DND-41 (cell line): Measurements from ENCODE around the gene PRKCE.

Experiments
- ATAC-seq: fragments of 200-7000 bp; cut with Tn5 transposase; 3 replicates; pipeline ENCODE4 v1.9.1; 2021; ENCODE audit warnings: low read depth; ENCODE audit not compliant: insufficient read depth
- DNase-seq: peaks from one replicate; pipeline ENCODE4 v3.0.0-alpha.2; 2020
- H2AFZ ChIP-seq: 2 replicates; pipeline ENCODE4 v1.6.0; 2012; ENCODE audit warnings: low read depth, low read length
- H3K27ac ChIP-seq: 2 replicates; pipeline ENCODE4 v1.5.1; 2012; ENCODE audit warnings: low read length, inconsistent platforms
- H3K27me3 ChIP-seq: fragments of 200-600 bp; sonication (generic); 2 replicates; pipeline ENCODE4 v1.6.0; 2012; ENCODE audit warnings: low read length, mild to moderate bottlenecking, inconsistent platforms; ENCODE audit not compliant: insufficient read depth, poor library complexity
- H3K36me3 ChIP-seq: 2 replicates; pipeline ENCODE4 v1.5.1; 2012; ENCODE audit warnings: low read length, inconsistent platforms; ENCODE audit not compliant: insufficient read depth
- H3K4me1 ChIP-seq: 2 replicates; pipeline ENCODE4 v1.5.1; 2012; ENCODE audit warnings: mild to moderate bottlenecking, low read length; ENCODE audit not compliant: insufficient read depth
- H3K4me2 ChIP-seq: 2 replicates; pipeline ENCODE4 v1.6.0; 2012; ENCODE audit warnings: mild to moderate bottlenecking, moderate library complexity, low read length, inconsistent platforms; ENCODE audit not compliant: insufficient read depth
- H3K4me3 ChIP-seq, 2 experiments: fragments of 200-600 bp in 1 of 2; shearing (Covaris generic) in 1 of 2; 2 replicates each; pipeline ENCODE4 v1.5.1; 2012 to 2016; ENCODE audit warnings: inconsistent platforms in 2 of 2, low read length in 2 of 2, mild to moderate bottlenecking in 2 of 2, low read depth in 1 of 2, moderate library complexity in 1 of 2
- H3K79me2 ChIP-seq: 2 replicates; pipeline ENCODE4 v1.6.0; 2012; ENCODE audit warnings: low read length, inconsistent platforms; ENCODE audit not compliant: insufficient read depth
- H3K9ac ChIP-seq: 2 replicates; pipeline ENCODE4 v1.6.0; 2012; ENCODE audit warnings: low read depth, mild to moderate bottlenecking, inconsistent platforms, low read length, moderate library complexity
- H3K9me3 ChIP-seq: 2 replicates; pipeline ENCODE4 v1.5.1; 2012; ENCODE audit warnings: low read length, moderate library complexity, mild to moderate bottlenecking, inconsistent platforms; ENCODE audit not compliant: insufficient read depth, severe bottlenecking
- H4K20me1 ChIP-seq: 2 replicates; pipeline ENCODE4 v1.6.0; 2012; ENCODE audit warnings: low read length; ENCODE audit not compliant: insufficient read depth
- CTCF ChIP-seq: IDR thresholded peaks from 2 replicates; pipeline ENCODE4 v1.5.1; 2012; ENCODE audit warnings: borderline replicate concordance, low read length, moderate library complexity, mild to moderate bottlenecking; ENCODE audit not compliant: poor library complexity, severe bottlenecking; ENCODE audit errors: extremely low read depth
- EZH2 ChIP-seq: IDR thresholded peaks from 3 replicates; pipeline ENCODE4 v1.6.1; 2012; ENCODE audit warnings: borderline replicate concordance, low read depth, mild to moderate bottlenecking, moderate library complexity, low read length, inconsistent platforms; ENCODE audit not compliant: severe bottlenecking

The PRKCE gene

GRCh38 chr2:46197672-46198071 is 546.2 kb downstream of the PRKCE start:
- DNase-seq (no peak), ATAC-seq (no peak)
- Histone ChIP-seq H4K20me1 (no peaks in the 10 kb centered on the region), H3K4me1 (peaks cover 27% of the 10 kb centered on the region), H3K36me3 (no peaks in the 10 kb centered on the region), H3K27ac (0 out of 2 replicates have a peak overlapping the region, but pooled peaks have one; percentile 23), H3K4me3 (no peak overlapping the region), H3K9ac (no peak overlapping the region), H2AFZ (no peak overlapping the region), H3K79me2 (no peaks in the 10 kb centered on the region), H3K9me3 (no peaks in the 10 kb centered on the region), H3K4me2 (no peak overlapping the region), H3K27me3 (no peaks in the 10 kb centered on the region)
- no peak for TF ChIP-seq EZH2
- no peak for TF ChIP-seq CTCF

- Histone ChIP-seq H3K27me3 (no peaks in the 10 kb centered on the region), H2AFZ (no peak overlapping the region), H3K4me3 (no peak overlapping the region), H3K36me3 (no peaks in the 10 kb centered on the region), H3K4me2 (no peak overlapping the region), H3K9ac (no peak overlapping the region), H3K79me2 (no peaks in the 10 kb centered on the region), H4K20me1 (no peaks in the 10 kb centered on the region), H3K27ac (peak overlapping the region; percentile 22; the same call in 1 of the 2 replicates), H3K9me3 (no peaks in the 10 kb centered on the region), H3K4me1 (peaks cover 27% of the 10 kb centered on the region)
- DNase-seq (no peak), ATAC-seq (no peak)
- no peak for TF ChIP-seq CTCF
- no peak for TF ChIP-seq EZH2
Observed at GRCh38 chr2:46198164-46198883, 546.8 kb downstream of the PRKCE start.

GRCh38 chr2:46198966-46199365 is 547.5 kb downstream of the PRKCE start:
- no peak for ATAC-seq
- Histone ChIP-seq H2AFZ (no peak overlapping the region), H3K79me2 (no peaks in the 10 kb centered on the region), H3K9ac (no peak overlapping the region), H3K4me2 (no peak overlapping the region), H3K4me3 (no peak overlapping the region), H3K9me3 (no peaks in the 10 kb centered on the region), H4K20me1 (no peaks in the 10 kb centered on the region), H3K27me3 (no peaks in the 10 kb centered on the region), H3K4me1 (peaks cover 27% of the 10 kb centered on the region), H3K27ac (0 out of 2 replicates have a peak overlapping the region, but pooled peaks have one; percentile 22), H3K36me3 (no peaks in the 10 kb centered on the region)
- no peak for DNase-seq
- TF ChIP-seq CTCF (no peak), EZH2 (no peak)
